ENCODE measurements around the gene SLC5A6. TPM values are rescaled to one million over a fixed set of nuclear protein-coding genes. Genes with fewer than 3 reads are reported as not detected.
"Not testable (repeated sequence)": the region's sequence is repeated elsewhere in the genome, so short reads cannot be mapped to it uniquely, and the experiment has no call there.

Gene SLC5A6
- total RNA-seq, 8 experiments from 2014 or later, result 16.0 to 59.5 (median 33.7) TPM

- not testable (repeated sequence) for ATAC-seq (replicated peaks in 6 of 8); H3K27ac ChIP-seq; H3K4me3 ChIP-seq; H3K4me1 ChIP-seq (replicated peaks in 1 of 2)
- in situ Hi-C loops (cut with MboI; ENCODE audit: low pct_unique_long_range_greater_than_20kb in 2 of 9, low sequenced_read_pairs in 9 of 9, unreplicated experiment in 9 of 9), result loop anchor here in 1 of 9 experiments (25.0 kb wide), 1 partner anchor 236 kb away; the partner anchor contains the start of gene MAPRE3
- 80 to 100% (median 100%) methylated on average over 1 to 3 of the region's 3 CpGs; no CpG with 5 or more reads in 3 of the 10 experiments for WGBS, 10 experiments
Observed at GRCh38 chr2:27198068-27198467, 14.0 kb downstream of the SLC5A6 start.

DNA sequence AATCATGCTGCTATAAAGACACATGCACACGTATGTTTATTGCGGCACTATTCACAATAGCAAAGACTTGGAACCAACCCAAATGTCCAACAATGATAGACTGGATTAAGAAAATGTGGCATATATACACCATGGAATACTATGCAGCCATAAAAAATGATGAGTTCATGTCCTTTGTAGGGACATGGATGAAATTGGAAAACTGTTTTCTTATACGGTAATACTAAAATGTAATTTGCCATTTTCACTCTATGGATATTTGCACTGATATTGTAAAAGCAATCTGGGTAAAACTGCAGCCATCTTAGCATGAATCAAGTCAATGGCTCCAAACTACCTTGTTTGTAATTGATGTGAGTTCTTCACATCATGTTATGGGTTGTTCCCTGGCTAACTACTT lies 16.3 kb downstream of the SLC5A6 start:
- 100% methylated on average over 1 of the region's 3 CpGs; no CpG with 5 or more reads in 8 of the 10 experiments for WGBS, 10 experiments
- not testable (repeated sequence) for H3K4me3 ChIP-seq; ATAC-seq (replicated peaks in 6 of 8); H3K27ac ChIP-seq; H3K4me1 ChIP-seq (replicated peaks in 1 of 2)
- in situ Hi-C loops (cut with MboI; ENCODE audit: low pct_unique_long_range_greater_than_20kb in 2 of 9, low sequenced_read_pairs in 9 of 9, unreplicated experiment in 9 of 9), result loop anchor here in 1 of 9 experiments (25.0 kb wide), 1 partner anchor 233 kb away; the partner anchor contains the start of gene MAPRE3

DNA sequence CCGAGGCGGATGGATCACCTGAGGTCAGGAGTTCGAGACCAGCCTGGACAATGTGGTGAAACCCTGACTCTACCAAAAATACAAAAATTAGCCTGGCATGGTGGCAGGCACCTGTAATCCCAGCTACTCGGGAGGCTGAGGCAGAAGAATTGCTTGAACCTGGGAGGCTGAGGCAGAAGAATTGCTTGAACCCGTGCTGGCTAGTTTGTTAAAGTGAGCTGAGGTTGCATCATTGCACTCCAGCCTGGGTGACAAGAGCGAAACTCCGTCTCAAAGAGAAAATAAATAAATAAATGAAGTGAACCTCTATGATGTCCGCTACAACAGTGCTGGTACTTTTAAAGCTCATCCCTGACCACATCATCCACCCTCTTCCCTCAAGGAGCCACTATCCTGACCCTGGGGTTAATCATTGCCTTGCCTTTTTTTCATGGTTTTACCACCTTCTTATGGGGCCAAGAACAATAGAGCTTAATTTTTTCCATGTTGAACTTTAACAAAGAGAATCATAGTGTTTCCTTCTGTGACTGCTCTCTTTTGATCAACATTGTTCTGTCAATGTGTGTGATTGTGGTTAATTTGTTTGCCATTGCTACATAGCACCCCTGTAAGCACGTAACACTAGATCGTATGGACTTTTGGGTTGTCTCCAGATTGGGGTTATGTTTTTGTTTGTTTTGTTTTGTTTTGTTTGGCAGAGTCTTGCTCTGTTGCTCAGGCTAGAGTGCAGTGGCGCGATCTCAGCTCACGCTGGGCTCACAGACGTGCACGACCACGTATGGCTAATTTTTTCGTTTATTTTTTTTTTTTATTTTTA lies 17.3 kb downstream of the SLC5A6 start:
- Histone ChIP-seq H3K27ac (no peak overlapping the region), H3K4me3 (no peak overlapping the region), H3K4me1 (replicated peaks in 1 of 2) (no peaks in the 10 kb centered on the region)
- in situ Hi-C loops (cut with MboI; ENCODE audit: low pct_unique_long_range_greater_than_20kb in 2 of 9, low sequenced_read_pairs in 9 of 9, unreplicated experiment in 9 of 9), result loop anchor here in 1 of 9 experiments (25.0 kb wide), 1 partner anchor 232 kb away; the partner anchor contains the start of gene MAPRE3
- no peak for ATAC-seq (replicated peaks in 6 of 8)
- 54 to 97% (median 76%) methylated on average over 3 to 15 of the region's 17 CpGs for WGBS, 10 experiments

GRCh38 chr2:27191070-27191829 lies 20.8 kb downstream of the SLC5A6 start:
- ATAC-seq (replicated peaks in 6 of 8), result peak; percentile 75 to 99 (median 90)
- WGBS, 10 experiments, result 7 to 60% (median 22%) methylated on average over 1 to 8 of the region's 8 CpGs; no CpG with 5 or more reads in 1 of the 10 experiments
- Histone ChIP-seq H3K4me1 (replicated peaks in 1 of 2) (no peaks in the 10 kb centered on the region), H3K27ac (no peak overlapping the region), H3K4me3 (no peak overlapping the region)
- in situ Hi-C loops (cut with MboI; ENCODE audit: low pct_unique_long_range_greater_than_20kb in 2 of 9, low sequenced_read_pairs in 9 of 9, unreplicated experiment in 9 of 9), result loop anchor here in 1 of 9 experiments (25.0 kb wide), 1 partner anchor 229 kb away; the partner anchor contains the start of gene MAPRE3

GRCh38 chr2:27189989-27190388 lies 22.1 kb downstream of the SLC5A6 start:
- Histone ChIP-seq H3K4me3 (no peak overlapping the region), H3K27ac (no peak overlapping the region), H3K4me1 (replicated peaks in 1 of 2) (no peaks in the 10 kb centered on the region)
- ATAC-seq (replicated peaks in 6 of 8), result no peak
- WGBS, 10 experiments, result 58 to 93% (median 79%) methylated on average over 2 to 7 of the region's 8 CpGs; no CpG with 5 or more reads in 1 of the 10 experiments
- in situ Hi-C loops (cut with MboI; ENCODE audit: low pct_unique_long_range_greater_than_20kb in 2 of 9, low sequenced_read_pairs in 9 of 9, unreplicated experiment in 9 of 9), result loop anchor here in 1 of 9 experiments (25.0 kb wide), 1 partner anchor 228 kb away; the partner anchor contains the start of gene MAPRE3

- ATAC-seq (replicated peaks in 6 of 8), result no peak
- H3K4me1 ChIP-seq (replicated peaks in 1 of 2), result no peaks in the 10 kb centered on the region
- WGBS, 10 experiments, result 10 to 86% (median 56%) methylated on average over 1 to 4 of the region's 6 CpGs; no CpG with 5 or more reads in 5 of the 10 experiments
- H3K27ac ChIP-seq, result no peak overlapping the region
- in situ Hi-C loops (cut with MboI; ENCODE audit: low pct_unique_long_range_greater_than_20kb in 2 of 9, low sequenced_read_pairs in 9 of 9, unreplicated experiment in 9 of 9), result loop anchor here in 1 of 9 experiments (25.0 kb wide), 1 partner anchor 224 kb away; the partner anchor contains the start of gene MAPRE3
- no peak overlapping the region for H3K4me3 ChIP-seq
Observed at GRCh38 chr2:27186613-27187345, 25.3 kb downstream of the SLC5A6 start.

DNA sequence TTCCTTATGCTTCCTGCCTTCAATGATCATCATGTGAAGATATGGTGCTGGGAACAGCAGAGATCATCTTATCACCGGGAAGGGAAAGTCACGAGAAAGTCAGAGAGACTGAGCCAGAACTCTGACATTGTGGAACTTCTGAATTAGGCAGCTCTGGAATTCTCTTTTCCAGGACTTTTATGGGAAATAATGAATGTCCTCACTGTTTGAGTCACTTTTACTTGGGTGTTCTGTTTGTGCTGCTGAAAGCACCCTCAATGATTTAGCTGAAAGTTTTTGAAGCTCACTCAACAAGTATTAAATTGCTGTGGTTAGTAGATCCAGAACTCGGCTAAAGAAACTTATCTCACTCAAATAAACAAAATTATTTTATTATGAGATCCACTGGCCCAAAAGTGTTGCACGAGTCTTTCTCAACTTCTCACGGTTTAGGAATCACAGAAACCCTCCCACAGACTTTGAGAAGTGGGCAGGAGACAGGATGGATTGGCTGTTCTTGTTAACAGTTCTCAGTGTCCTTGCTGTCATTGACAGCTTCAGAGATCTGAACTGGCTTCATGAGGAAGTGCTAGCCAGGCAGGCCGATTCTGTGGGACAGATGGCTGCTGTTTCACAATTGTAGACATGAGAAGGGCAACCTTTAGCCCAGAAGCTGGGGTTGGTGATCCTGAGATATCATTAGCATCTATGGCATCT lies 26.6 kb downstream of the SLC5A6 start:
- peak in 3 of 8 experiments; percentile 31 to 69 (median 33) for ATAC-seq (replicated peaks in 6 of 8)
- H3K4me3 ChIP-seq, result no peak overlapping the region
- 0 to 100% (median 52%) methylated on average over 1 to 4 of the region's 6 CpGs for WGBS, 10 experiments
- H3K27ac ChIP-seq, result no peak overlapping the region
- in situ Hi-C loops (cut with MboI; ENCODE audit: low pct_unique_long_range_greater_than_20kb in 2 of 9, low sequenced_read_pairs in 9 of 9, unreplicated experiment in 9 of 9), result loop anchor here in 1 of 9 experiments (25.0 kb wide), 1 partner anchor 223 kb away; the partner anchor contains the start of gene MAPRE3
- H3K4me1 ChIP-seq (replicated peaks in 1 of 2), result no peaks in the 10 kb centered on the region

DNA sequence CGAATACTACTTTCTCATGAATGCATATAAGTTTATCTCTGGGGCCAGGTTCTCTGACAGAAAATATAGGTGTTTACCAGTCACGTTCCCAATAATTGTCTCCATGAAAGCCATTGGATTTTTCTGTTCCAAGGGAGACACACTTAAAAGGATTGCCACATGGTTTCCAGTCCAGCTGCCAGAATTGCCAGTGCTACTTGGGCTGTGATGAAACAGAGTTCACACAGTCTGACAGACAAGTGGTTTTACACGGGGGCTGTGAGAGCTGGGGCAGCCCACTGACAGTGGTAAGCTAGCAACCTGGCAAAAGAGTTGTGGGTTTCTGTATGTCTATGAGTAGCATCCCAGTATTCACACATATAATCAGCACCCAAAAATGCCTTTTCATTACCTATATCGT lies 28.0 kb downstream of the SLC5A6 start:
- in situ Hi-C loops (cut with MboI; ENCODE audit: low pct_unique_long_range_greater_than_20kb in 2 of 9, low sequenced_read_pairs in 9 of 9, unreplicated experiment in 9 of 9), result loop anchor here in 1 of 9 experiments (25.0 kb wide), 1 partner anchor 222 kb away; the partner anchor contains the start of gene MAPRE3
- Histone ChIP-seq H3K4me1 (replicated peaks in 1 of 2) (no peaks in the 10 kb centered on the region), H3K27ac (no peak overlapping the region), H3K4me3 (no peak overlapping the region)
- 8 to 86% (median 50%) methylated on average over 1 to 3 of the region's 4 CpGs; no CpG with 5 or more reads in 1 of the 10 experiments for WGBS, 10 experiments
- ATAC-seq (replicated peaks in 6 of 8), result no peak

DNA sequence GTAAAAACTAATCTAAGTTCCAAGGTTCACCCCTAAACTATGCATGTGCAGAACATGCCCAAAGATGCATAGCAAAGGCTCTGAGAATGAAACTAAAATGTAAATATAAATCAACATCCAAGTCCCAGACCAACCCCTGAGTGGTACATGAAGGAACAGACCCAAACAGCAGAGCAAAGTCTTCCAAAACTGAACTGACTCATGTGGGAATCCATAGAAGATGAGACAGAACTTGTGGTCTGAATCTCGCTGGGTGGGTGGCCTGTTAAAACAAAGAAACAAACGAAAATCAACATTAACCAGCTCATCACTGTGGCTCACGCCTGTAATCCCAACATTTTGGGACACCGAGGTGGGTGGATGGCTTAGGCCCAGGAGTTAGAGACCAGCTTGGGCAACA lies 29.7 kb downstream of the SLC5A6 start:
- H3K4me3 ChIP-seq, result no peak overlapping the region
- in situ Hi-C loops (cut with MboI; ENCODE audit: low pct_unique_long_range_greater_than_20kb in 2 of 9, low sequenced_read_pairs in 9 of 9, unreplicated experiment in 9 of 9), result loop anchor here in 1 of 9 experiments (25.0 kb wide), 1 partner anchor 220 kb away; the partner anchor contains the start of gene MAPRE3
- peak in 1 of 8 experiments; percentile 50 for ATAC-seq (replicated peaks in 6 of 8)
- 20 to 92% (median 66%) methylated on average over 1 to 4 of the region's 4 CpGs; no CpG with 5 or more reads in 3 of the 10 experiments for WGBS, 10 experiments
- no peaks in the 10 kb centered on the region for H3K4me1 ChIP-seq (replicated peaks in 1 of 2)
- H3K27ac ChIP-seq, result no peak overlapping the region

DNA sequence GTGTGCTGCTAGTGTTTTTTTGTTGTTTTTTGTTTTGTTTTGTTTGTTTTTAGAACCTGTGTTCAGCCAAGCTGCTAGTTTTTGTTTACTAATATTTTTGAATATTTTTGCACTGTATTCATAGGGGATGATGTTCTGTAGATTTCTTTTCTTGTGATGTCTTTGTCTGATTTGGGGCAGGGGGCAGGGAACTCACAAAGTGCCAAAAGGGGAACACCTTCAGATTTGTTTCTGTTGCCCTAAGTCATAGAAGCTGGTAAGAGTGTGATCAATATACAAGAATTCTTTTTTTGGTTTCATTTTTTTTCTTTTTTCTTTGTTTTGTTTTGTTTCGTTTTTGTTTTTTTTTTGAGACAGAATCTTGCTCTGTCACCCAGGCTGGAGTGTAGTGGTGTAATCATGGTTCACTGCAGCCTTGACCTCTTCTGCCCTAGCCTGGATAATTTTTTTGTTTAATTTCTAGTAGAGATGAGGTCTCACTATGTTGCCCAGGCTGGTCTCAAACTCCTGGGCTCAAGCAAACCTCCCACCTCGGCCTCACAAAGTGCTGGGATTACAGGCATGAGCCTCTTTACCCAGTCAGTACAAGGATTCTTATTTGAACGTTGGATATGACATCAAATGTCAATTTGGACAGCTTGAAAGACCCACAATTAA lies 32.6 kb downstream of the SLC5A6 start:
- in situ Hi-C loops (cut with MboI; ENCODE audit: low pct_unique_long_range_greater_than_20kb in 2 of 9, low sequenced_read_pairs in 9 of 9, unreplicated experiment in 9 of 9), result loop anchor here in 1 of 9 experiments (25.0 kb wide), 1 partner anchor 217 kb away; the partner anchor contains the start of gene MAPRE3
- Histone ChIP-seq H3K4me3 (no peak overlapping the region), H3K27ac (no peak overlapping the region), H3K4me1 (replicated peaks in 1 of 2) (no peaks in the 10 kb centered on the region)
- 19 to 71% (median 38%) methylated on average over 1 to 3 of the region's 3 CpGs for WGBS, 10 experiments
- no peak for ATAC-seq (replicated peaks in 6 of 8)

DNA sequence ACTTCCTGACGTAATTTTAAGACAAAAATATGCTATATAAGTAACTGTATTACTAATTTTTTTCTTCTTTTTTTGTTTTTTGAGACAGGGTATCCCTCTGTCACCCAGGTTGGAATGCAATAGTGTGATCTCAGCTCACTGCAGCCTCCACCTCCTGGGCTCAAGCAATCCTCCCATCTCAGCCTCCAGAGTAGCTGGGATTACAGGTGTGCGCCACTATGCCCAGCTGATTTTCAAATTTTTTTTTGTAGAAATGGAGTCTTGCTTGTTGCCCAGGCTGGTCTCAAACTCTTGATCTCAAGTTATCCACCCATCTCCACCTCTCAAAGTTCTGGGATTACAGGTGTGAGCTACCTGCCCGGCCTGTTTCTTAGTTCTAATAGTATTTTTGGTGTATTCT lies 33.6 kb downstream of the SLC5A6 start:
- in situ Hi-C loops (cut with MboI; ENCODE audit: low pct_unique_long_range_greater_than_20kb in 2 of 9, low sequenced_read_pairs in 9 of 9, unreplicated experiment in 9 of 9), result loop anchor here in 1 of 9 experiments (25.0 kb wide), 1 partner anchor 216 kb away; the partner anchor contains the start of gene MAPRE3
- no peak for ATAC-seq (replicated peaks in 6 of 8)
- no peaks in the 10 kb centered on the region for H3K4me1 ChIP-seq (replicated peaks in 1 of 2)
- 33 to 100% (median 92%) methylated on average over 1 to 3 of the region's 3 CpGs; no CpG with 5 or more reads in 1 of the 10 experiments for WGBS, 10 experiments
- H3K27ac ChIP-seq, result no peak overlapping the region
- H3K4me3 ChIP-seq, result no peak overlapping the region
